DND-41 (cell line): ENCODE measurements around the gene MORN5.

Source experiments
- ATAC-seq: fragments of 200-7000 bp; cut with Tn5 transposase; 3 replicates; pipeline ENCODE4 v1.9.1; 2021; ENCODE audit warnings: low read depth; ENCODE audit not compliant: insufficient read depth
- DNase-seq: peaks from one replicate; pipeline ENCODE4 v3.0.0-alpha.2; 2020
- H2AFZ ChIP-seq: 2 replicates; pipeline ENCODE4 v1.6.0; 2012; ENCODE audit warnings: low read depth, low read length
- H3K27ac ChIP-seq: 2 replicates; pipeline ENCODE4 v1.5.1; 2012; ENCODE audit warnings: low read length, inconsistent platforms
- H3K27me3 ChIP-seq: fragments of 200-600 bp; sonication (generic); 2 replicates; pipeline ENCODE4 v1.6.0; 2012; ENCODE audit warnings: low read length, mild to moderate bottlenecking, inconsistent platforms; ENCODE audit not compliant: insufficient read depth, poor library complexity
- H3K36me3 ChIP-seq: 2 replicates; pipeline ENCODE4 v1.5.1; 2012; ENCODE audit warnings: low read length, inconsistent platforms; ENCODE audit not compliant: insufficient read depth
- H3K4me1 ChIP-seq: 2 replicates; pipeline ENCODE4 v1.5.1; 2012; ENCODE audit warnings: mild to moderate bottlenecking, low read length; ENCODE audit not compliant: insufficient read depth
- H3K4me2 ChIP-seq: 2 replicates; pipeline ENCODE4 v1.6.0; 2012; ENCODE audit warnings: mild to moderate bottlenecking, moderate library complexity, low read length, inconsistent platforms; ENCODE audit not compliant: insufficient read depth
- H3K4me3 ChIP-seq, 2 experiments: fragments of 200-600 bp in 1 of 2; shearing (Covaris generic) in 1 of 2; 2 replicates each; pipeline ENCODE4 v1.5.1; 2012 to 2016; ENCODE audit warnings: inconsistent platforms in 2 of 2, low read length in 2 of 2, mild to moderate bottlenecking in 2 of 2, low read depth in 1 of 2, moderate library complexity in 1 of 2
- H3K79me2 ChIP-seq: 2 replicates; pipeline ENCODE4 v1.6.0; 2012; ENCODE audit warnings: low read length, inconsistent platforms; ENCODE audit not compliant: insufficient read depth
- H3K9ac ChIP-seq: 2 replicates; pipeline ENCODE4 v1.6.0; 2012; ENCODE audit warnings: low read depth, mild to moderate bottlenecking, inconsistent platforms, low read length, moderate library complexity
- H3K9me3 ChIP-seq: 2 replicates; pipeline ENCODE4 v1.5.1; 2012; ENCODE audit warnings: low read length, moderate library complexity, mild to moderate bottlenecking, inconsistent platforms; ENCODE audit not compliant: insufficient read depth, severe bottlenecking
- H4K20me1 ChIP-seq: 2 replicates; pipeline ENCODE4 v1.6.0; 2012; ENCODE audit warnings: low read length; ENCODE audit not compliant: insufficient read depth
- CTCF ChIP-seq: IDR thresholded peaks from 2 replicates; pipeline ENCODE4 v1.5.1; 2012; ENCODE audit warnings: borderline replicate concordance, low read length, moderate library complexity, mild to moderate bottlenecking; ENCODE audit not compliant: poor library complexity, severe bottlenecking; ENCODE audit errors: extremely low read depth
- EZH2 ChIP-seq: IDR thresholded peaks from 3 replicates; pipeline ENCODE4 v1.6.1; 2012; ENCODE audit warnings: borderline replicate concordance, low read depth, mild to moderate bottlenecking, moderate library complexity, low read length, inconsistent platforms; ENCODE audit not compliant: severe bottlenecking

The MORN5 gene

GRCh38 chr9:122206118-122207046, 46.7 kb downstream of the MORN5 start:
- Histone ChIP-seq H3K4me3 (no peak overlapping the region), H3K79me2 (no peaks in the 10 kb centered on the region), H3K4me2 (no peak overlapping the region), H3K27ac (no peak overlapping the region), H3K4me1 (no peaks in the 10 kb centered on the region), H4K20me1 (0 out of 2 replicates have a peak, but pooled peaks cover 3% of the 10 kb centered on the region), H2AFZ (no peak overlapping the region), H3K9ac (no peak overlapping the region), H3K36me3 (no peaks in the 10 kb centered on the region), H3K27me3 (peaks cover 2% of the 10 kb centered on the region), H3K9me3 (no peaks in the 10 kb centered on the region)
- ATAC-seq (no peak), DNase-seq (no peak)
- no peak for TF ChIP-seq EZH2
- TF ChIP-seq CTCF: no peak

GRCh38 chr9:122207096-122207495, 47.4 kb downstream of the MORN5 start:
- Histone ChIP-seq H3K79me2 (no peaks in the 10 kb centered on the region), H4K20me1 (0 out of 2 replicates have a peak, but pooled peaks cover 3% of the 10 kb centered on the region), H2AFZ (no peak overlapping the region), H3K27me3 (peaks cover 2% of the 10 kb centered on the region), H3K4me1 (no peaks in the 10 kb centered on the region), H3K9me3 (no peaks in the 10 kb centered on the region), H3K4me2 (no peak overlapping the region), H3K27ac (no peak overlapping the region), H3K9ac (no peak overlapping the region), H3K36me3 (no peaks in the 10 kb centered on the region), H3K4me3 (no peak overlapping the region)
- no peak for ATAC-seq
- TF ChIP-seq CTCF (no peak), EZH2 (no peak)
- DNase-seq: no peak

- Histone ChIP-seq H2AFZ (no peak overlapping the region), H3K4me3 (no peak overlapping the region), H3K4me2 (no peak overlapping the region), H3K9me3 (no peaks in the 10 kb centered on the region), H3K27me3 (peaks cover 2% of the 10 kb centered on the region), H3K9ac (no peak overlapping the region), H3K79me2 (no peaks in the 10 kb centered on the region), H3K4me1 (no peaks in the 10 kb centered on the region), H4K20me1 (0 out of 2 replicates have a peak, but pooled peaks cover 3% of the 10 kb centered on the region), H3K36me3 (no peaks in the 10 kb centered on the region), H3K27ac (no peak overlapping the region)
- no peak for ATAC-seq
- DNase-seq: no peak
- TF ChIP-seq EZH2 (no peak), CTCF (no peak)
These were observed 49.7 kb downstream of the MORN5 start for GRCh38 chr9:122209451-122209850.
